ENCODE results near the gene PARD3B. TPM values are rescaled to one million over a fixed set of nuclear protein-coding genes. Genes with fewer than 3 reads are reported as not detected.

The PARD3B gene
- total and polyA plus RNA-seq, 2 of the 4 experiments (the other 2 are of a cell fraction): 3.3 to 15.6 TPM

DNA sequence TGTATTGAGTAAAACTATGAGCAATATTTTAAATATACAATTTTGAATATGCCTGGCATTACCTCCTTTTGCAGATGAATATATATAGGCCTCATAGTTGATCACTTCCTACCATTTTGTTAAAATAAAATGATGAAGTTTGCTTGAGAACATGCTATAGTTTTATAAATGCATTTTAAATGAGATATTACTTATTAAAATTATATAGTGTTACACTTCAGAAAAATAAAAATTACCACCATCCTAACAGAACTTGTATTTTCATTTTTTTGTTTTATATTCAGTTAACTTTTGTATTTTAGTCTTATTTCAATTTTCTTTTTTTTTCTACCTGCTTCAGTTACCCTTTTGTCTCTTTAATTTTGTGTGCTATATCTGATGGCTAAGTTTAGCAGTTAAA lies 426.9 kb downstream of the PARD3B start:
- H3K4me2 ChIP-seq (ENCODE audit: low read depth, low read length): no peak overlapping the region
- ATAC-seq (ENCODE audit: low read depth) (no peak), DNase-seq (no peak)
- POLR2A ChIA-PET (ENCODE audit: unreplicated experiment): no interaction called here
- H3K4ac ChIP-seq (ENCODE audit: low read depth, low read length): no peak overlapping the region
- no peak overlapping the region for H4K5ac ChIP-seq (ENCODE audit: low read depth, low read length)
- no peak overlapping the region for H3K56ac ChIP-seq (ENCODE audit: extremely low read depth, insufficient read depth, low read length)
- no peak overlapping the region for H3K4me3 ChIP-seq (ENCODE audit: insufficient read depth, low read depth, low read length)
- no peaks in the 10 kb centered on the region for H3K27me3 ChIP-seq (ENCODE audit: control insufficient read depth, insufficient read depth, low read length)
- no peak overlapping the region for H2AK5ac ChIP-seq (ENCODE audit: low read depth, low read length)
- no peak overlapping the region for H4K91ac ChIP-seq (ENCODE audit: insufficient read depth, low read depth, low read length)
- peaks cover 7% of the 10 kb centered on the region for H3K4me1 ChIP-seq (ENCODE audit: control insufficient read depth, insufficient read depth, low read length)
- no peak overlapping the region for H2BK20ac ChIP-seq (ENCODE audit: low read depth, low read length)
- no peak overlapping the region for H3K27ac ChIP-seq (ENCODE audit: insufficient read depth, low read length)
- no peak overlapping the region for H3K23ac ChIP-seq (ENCODE audit: low read depth, low read length)
- intact Hi-C loops (cut with micrococcal nuclease): no loop called here
- no peak overlapping the region for H3K9ac ChIP-seq (ENCODE audit: low read depth, low read length)
- H4K20me1 ChIP-seq (ENCODE audit: insufficient read depth, low read length): no peaks in the 10 kb centered on the region; the same call in 1 of the 2 replicates
- no TSS peak for BruUV-seq (replicated peaks)
- no peak overlapping the region for H2AK9ac ChIP-seq (replicated peaks; ENCODE audit: low read depth, low read length, poor library complexity)
- in situ Hi-C loops (cut with MboI; ENCODE audit: low sequenced_read_pairs): no loop called here
- H4K8ac ChIP-seq (ENCODE audit: low read depth in 2 of 2, low read length in 2 of 2): no peak overlapping the region
- no peak overlapping the region for H2BK120ac ChIP-seq (ENCODE audit: low read depth, low read length)
- no peak overlapping the region for H3K18ac ChIP-seq (ENCODE audit: low read depth, low read length)
- no peak overlapping the region for H2AFZ ChIP-seq (replicated peaks; ENCODE audit: low read length, poor library complexity)
- H3K9me3 ChIP-seq (ENCODE audit: control insufficient read depth, insufficient read depth, low read length): no peaks in the 10 kb centered on the region
- peaks cover 2% of the 10 kb centered on the region; the same call in 1 of the 2 replicates for H3K36me3 ChIP-seq (ENCODE audit: control insufficient read depth, insufficient read depth, low read length)
- H2BK5ac ChIP-seq (ENCODE audit: low read depth, low read length, poor library complexity, severe bottlenecking): no peak overlapping the region
- dilution Hi-C loops (cut with HindIII; ENCODE audit: low sequenced_read_pairs, unreplicated experiment): no loop called here
- no peak overlapping the region for H2BK15ac ChIP-seq (ENCODE audit: low read depth, low read length)
- TF ChIP-seq RAD21 (IDR thresholded peaks at IDR 0.05; ENCODE audit: low read length) (no peak), MXI1 (IDR thresholded peaks at IDR 0.05; ENCODE audit: borderline replicate concordance, low read depth, low read length) (no peak), CHD1 (IDR thresholded peaks at IDR 0.05; ENCODE audit: low read depth, low read length) (no peak), SMC3 (IDR thresholded peaks at IDR 0.05; ENCODE audit: low read depth, low read length) (no peak), MAFK (IDR thresholded peaks at IDR 0.05; ENCODE audit: low read depth, low read length) (no peak), RCOR1 (IDR thresholded peaks at IDR 0.05; ENCODE audit: insufficient replicate concordance, low read length) (no peak), POLR2A (IDR thresholded peaks at IDR 0.05; ENCODE audit: low read depth, low read length) (no peak), FOS (IDR thresholded peaks at IDR 0.05; ENCODE audit: low read depth, low read length) (no peak), RFX5 (IDR thresholded peaks at IDR 0.05; ENCODE audit: low read depth, low read length) (no peak), MAZ (IDR thresholded peaks at IDR 0.05; ENCODE audit: borderline replicate concordance, low read depth, low read length) (no peak), CEBPB (IDR thresholded peaks at IDR 0.05; ENCODE audit: low read depth, low read length) (no peak), ELK1 (IDR thresholded peaks at IDR 0.05; ENCODE audit: borderline replicate concordance, low read depth, low read length) (no peak), BHLHE40 (IDR thresholded peaks at IDR 0.05; ENCODE audit: low read depth, low read length) (no peak), NFE2L2 (IDR thresholded peaks at IDR 0.05; ENCODE audit: low read depth, low read length) (no peak)
- TF ChIP-seq, protein P1, sequence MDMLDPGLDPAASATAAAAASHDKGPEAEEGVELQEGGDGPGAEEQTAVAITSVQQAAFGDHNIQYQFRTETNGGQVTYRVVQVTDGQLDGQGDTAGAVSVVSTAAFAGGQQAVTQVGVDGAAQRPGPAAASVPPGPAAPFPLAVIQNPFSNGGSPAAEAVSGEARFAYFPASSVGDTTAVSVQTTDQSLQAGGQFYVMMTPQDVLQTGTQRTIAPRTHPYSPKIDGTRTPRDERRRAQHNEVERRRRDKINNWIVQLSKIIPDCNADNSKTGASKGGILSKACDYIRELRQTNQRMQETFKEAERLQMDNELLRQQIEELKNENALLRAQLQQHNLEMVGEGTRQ (IDR thresholded peaks at IDR 0.05; ENCODE audit: low read depth, low read length): no peak
- TF ChIP-seq, protein P2, sequence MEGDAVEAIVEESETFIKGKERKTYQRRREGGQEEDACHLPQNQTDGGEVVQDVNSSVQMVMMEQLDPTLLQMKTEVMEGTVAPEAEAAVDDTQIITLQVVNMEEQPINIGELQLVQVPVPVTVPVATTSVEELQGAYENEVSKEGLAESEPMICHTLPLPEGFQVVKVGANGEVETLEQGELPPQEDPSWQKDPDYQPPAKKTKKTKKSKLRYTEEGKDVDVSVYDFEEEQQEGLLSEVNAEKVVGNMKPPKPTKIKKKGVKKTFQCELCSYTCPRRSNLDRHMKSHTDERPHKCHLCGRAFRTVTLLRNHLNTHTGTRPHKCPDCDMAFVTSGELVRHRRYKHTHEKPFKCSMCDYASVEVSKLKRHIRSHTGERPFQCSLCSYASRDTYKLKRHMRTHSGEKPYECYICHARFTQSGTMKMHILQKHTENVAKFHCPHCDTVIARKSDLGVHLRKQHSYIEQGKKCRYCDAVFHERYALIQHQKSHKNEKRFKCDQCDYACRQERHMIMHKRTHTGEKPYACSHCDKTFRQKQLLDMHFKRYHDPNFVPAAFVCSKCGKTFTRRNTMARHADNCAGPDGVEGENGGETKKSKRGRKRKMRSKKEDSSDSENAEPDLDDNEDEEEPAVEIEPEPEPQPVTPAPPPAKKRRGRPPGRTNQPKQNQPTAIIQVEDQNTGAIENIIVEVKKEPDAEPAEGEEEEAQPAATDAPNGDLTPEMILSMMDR (conservative IDR thresholded peaks at IDR 0.05; ENCODE audit: low read depth, low read length): no peak
- peaks cover under 1% of the 10 kb centered on the region; the same call in 1 of the 2 replicates for H3K9me1 ChIP-seq (ENCODE audit: insufficient read depth, low read length)
- no peak overlapping the region for H3K14ac ChIP-seq (replicated peaks; ENCODE audit: low read depth, low read length)
- peaks cover 0 to 11% of the 10 kb centered on the region in 2 experiments; a peak in 2 of 4 replicates for H3K79me1 ChIP-seq (ENCODE audit: low read depth in 1 of 2, low read length in 2 of 2)
- CTCF ChIA-PET: interaction anchor here (1.1 kb wide), 1 partner anchor 12 kb away, joined by 3 read pairs; no protein-coding TSS in a partner anchor
